KBM-7 (cell line): ENCODE results near the gene IQSEC3.
A peak's percentile ranks its signal among the peaks of the same experiment; 100 is the strongest.

ENCODE experiments used
- DNase-seq: peaks from one replicate; pipeline ENCODE4 v3.0.0-alpha.2; 2015
- in situ Hi-C: fragments of 300-500 bp; cut with MboI; formaldehyde crosslinking; loops from 2 replicates; pipeline ENCODE4 v1.14.3; 2020; ENCODE audit warnings: low sequenced_read_pairs, low pct_unique_long_range_greater_than_20kb, mixed read lengths

Gene IQSEC3

DNA sequence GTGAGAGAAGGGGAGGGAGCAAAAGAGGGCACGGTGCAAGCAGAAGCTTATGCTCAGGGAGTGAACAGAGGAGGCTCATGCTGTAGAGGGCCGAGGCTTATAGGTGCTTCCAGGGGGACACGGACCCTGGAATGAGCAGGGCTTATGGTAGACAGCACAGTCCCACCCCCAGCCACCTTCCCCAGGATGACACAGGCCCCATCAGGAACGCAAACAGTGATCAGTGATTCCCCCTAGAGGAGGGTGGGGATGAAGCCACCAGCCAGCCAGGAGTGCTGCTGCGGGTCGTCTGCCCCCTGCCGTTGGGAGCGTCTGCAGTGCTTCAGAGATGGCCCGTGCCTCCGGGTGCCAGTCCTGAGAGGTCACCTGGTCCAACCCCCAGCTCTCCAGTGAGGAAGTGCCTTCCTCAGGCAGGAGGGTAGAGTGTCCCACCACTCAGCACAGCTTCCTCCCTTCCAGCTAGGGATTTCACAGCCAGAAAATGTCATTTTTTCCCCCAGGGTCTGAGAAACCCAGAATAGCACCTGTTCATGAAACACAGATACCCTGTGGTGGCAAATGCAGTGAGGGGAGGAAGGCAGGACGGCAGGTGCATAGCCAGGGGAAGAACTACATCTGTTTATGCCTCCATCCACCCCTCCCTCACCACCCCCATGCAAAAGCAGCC lies 86.6 kb downstream of the IQSEC3 start:
- peak; percentile 85 for DNase-seq
- in situ Hi-C loops: no loop called here

DNA sequence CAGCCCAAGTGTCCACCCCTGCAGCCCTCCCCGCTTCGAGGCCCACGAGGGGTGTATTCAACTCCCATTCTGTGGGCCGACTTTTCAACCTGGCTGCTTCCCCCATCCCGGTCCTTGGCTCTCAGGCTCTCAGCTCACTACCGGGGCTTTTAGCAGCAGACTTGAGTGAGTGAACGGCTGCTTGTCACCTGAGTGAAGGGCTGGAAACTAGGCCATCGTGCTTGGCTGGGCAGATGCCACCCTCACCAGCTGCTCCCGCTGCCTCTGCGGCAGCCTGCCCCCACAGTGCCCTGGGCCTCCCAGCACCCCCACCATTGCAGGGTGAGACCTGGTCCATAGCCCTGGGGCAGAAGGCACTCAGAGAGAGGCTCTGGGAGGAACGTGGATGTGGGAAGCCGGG lies 87.5 kb downstream of the IQSEC3 start:
- no peak for DNase-seq
- in situ Hi-C loops: no loop called here

DNA sequence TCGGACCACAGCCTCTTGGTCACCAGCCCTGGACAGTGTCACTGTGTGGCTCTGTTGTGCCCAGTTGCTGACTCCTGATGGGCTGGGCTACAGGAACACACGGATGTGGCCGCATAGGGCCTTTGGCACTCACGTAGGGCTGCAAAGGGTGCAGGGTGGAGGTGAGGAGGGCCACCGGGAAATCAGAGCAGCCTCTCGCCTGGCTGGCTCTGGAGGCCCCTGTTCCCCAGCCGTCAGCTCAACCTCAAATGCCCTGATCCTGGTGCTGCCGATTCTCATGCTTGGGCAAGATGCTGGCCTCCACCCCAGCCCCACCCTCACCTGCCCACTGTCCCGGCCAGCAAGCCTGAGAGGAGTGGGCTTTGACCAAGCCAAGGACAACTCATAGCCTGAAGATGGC lies 88.4 kb downstream of the IQSEC3 start:
- in situ Hi-C loops: no loop called here
- DNase-seq: no peak

DNA sequence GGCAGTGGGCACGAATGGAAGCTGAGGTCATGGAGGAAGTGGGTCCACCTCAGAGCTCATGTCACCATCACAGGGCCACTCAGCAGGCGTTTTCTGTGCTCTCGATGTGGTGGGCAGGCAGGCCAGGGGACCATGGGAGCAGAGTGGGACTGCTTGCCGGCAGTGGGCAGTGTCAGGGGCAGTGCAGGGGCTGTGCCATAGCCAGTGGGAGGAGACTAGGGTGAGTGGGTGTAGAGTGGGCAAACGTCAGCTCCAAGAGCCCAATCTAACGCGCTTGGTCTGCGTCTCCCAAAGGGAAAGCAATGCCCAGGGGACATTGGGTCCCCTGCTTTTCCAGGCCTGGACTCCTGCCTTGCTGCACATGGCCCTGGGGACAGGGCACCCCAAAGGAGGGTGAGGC lies 89.1 kb downstream of the IQSEC3 start:
- in situ Hi-C loops: no loop called here
- DNase-seq: no peak

DNA sequence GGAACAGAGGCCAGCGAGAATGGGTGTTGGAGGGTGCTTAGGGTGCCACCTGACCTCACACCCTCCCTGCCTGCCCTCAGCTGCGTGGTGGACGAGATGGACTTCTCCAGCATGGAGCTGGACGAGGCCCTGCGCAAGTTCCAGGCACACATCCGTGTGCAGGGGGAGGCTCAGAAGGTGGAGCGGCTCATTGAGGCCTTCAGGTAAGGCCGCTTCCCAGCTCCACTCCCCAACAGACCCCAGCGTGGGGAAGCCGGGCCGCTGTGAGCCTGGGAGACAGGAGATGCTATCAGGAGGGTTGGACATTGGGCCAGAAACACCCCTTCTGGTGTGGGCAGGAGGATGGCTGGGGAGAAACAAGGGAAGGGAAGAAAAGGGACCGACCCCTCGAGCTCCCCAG lies 90.4 kb downstream of the IQSEC3 start:
- in situ Hi-C loops: no loop called here
- DNase-seq: no peak

DNA sequence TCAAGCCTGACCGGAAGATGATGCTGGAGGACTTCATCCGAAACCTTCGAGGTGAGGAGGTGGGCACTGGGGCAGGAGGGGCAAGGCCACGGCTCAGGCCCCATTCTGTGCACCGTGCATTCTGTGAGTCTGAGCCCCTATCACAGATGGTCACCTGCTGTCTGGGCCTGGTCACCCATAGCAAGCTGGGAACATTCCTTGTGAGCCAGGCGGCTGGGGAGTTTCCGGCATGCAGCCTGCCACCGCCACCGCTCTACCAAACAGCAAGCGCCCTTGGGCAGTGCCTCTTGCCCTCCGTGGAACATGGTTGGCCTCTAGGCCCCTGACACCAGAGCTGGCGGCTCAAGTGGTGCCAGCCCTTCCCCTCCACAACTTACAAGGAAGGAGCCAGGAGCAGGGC lies 91.1 kb downstream of the IQSEC3 start:
- DNase-seq: no peak
- in situ Hi-C loops: no loop called here

DNA sequence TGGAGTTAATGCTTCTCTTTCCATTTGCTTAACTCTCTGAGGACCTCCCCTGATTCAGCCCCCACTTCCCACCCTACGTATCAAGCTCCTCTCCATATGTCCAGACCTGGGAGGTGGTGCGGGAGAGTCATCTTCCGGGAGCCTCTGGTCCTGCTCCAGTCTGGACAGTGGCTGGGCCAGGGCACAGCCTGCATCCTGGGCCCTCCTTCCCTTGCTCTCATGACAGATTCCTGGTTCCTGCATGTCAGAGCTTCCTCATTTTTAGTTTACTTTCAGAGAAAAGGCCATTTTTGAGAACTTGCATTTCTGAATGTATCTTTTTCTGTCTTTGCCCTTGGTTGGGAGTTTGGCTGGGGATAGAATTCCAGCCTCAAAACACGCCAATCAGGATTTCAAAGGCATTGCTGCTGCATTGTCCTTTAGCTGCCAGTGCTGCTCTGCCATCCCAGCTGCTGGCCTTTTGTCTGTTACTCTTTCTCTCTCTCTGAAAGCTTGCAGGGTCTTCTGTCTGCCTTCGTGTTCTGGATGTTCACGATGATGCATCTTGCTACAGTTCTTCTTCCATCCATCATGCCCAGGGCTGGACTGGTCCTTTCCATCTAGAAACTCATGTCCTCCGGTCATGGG lies 92.7 kb downstream of the IQSEC3 start:
- DNase-seq: no peak

DNA sequence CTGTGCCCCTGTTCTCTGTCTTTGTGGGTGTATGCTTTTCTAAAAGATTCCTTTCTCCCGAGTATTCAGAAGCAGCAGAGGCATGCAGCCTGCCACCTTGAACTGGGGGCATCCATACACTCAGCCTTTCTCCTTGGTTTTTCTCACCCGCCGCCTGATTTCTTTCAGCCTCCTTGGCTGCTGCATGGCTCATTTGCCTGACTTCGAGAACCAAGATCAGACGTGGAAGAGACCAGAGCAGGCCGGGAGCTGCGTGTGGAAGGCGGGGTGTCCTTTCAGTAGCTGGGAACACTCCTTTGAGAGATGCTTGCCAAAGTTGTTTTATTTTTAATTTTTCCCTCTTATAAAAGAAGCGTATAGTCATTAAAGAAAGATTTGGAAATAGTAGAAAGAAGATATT lies 94.3 kb downstream of the IQSEC3 start:
- DNase-seq: no peak
- in situ Hi-C loops: no loop called here

More for the DNA sequence above, 92.7 kb downstream of the IQSEC3 start:
- in situ Hi-C loops: no loop called here

DNA sequence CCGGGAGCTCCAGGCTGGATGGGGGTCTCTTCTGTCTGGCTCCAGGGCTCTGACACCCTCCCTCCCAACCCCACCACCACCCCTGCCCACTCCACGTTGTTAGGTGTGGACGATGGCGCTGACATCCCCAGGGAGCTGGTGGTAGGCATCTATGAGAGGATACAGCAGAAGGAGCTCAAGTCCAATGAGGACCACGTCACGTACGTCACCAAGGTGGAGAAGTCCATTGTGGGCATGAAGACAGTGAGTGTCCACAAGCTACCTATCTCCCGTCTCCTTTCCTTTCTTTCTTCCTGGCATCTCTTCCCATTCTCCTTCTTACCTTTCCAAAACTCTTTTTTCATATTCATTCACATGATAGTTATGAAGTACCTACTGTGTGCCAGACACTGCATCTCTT lies 95.3 kb downstream of the IQSEC3 start:
- no peak for DNase-seq
- in situ Hi-C loops: no loop called here

DNA sequence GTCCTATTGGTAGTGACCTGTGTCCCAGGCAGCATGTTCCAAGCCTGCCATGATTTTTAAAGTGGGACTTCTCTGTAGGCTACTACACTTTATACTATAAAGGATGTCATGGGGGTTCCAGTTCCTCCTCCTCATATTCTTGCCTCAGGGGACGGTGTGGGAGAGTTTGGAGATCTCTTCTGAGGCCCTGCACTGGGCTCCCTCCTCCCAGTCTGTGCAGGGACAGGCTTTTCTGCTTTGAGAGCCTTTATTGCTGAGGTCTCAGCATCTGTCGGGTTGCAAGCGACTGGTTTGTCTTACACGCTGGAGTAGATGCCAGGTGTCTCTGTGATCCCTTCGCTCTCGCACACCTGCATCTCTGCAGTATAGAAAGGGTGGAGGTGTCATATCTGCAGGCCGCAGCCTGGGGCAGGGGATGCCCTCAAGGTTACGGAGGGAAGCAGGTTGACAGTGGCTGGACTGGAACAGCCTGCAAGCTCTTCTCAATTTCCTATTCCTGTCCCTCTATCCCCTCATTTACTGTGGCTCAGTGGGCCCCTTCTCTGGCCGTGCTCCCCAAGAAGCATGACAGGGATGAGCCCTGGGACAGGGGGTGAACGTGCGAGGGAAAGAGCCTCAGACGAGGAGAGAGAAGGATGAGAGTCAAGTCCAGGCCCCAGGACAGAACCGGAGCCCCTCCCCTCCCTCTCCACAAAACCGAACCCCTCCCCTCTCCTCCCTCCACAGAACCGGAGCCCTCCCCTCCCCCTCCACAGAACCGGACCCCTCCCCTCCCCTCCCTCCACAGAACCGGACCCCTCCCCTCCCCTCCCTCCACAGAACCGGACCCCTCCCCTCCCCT lies 96.1 kb downstream of the IQSEC3 start:
- no peak for DNase-seq
- in situ Hi-C loops: no loop called here

DNA sequence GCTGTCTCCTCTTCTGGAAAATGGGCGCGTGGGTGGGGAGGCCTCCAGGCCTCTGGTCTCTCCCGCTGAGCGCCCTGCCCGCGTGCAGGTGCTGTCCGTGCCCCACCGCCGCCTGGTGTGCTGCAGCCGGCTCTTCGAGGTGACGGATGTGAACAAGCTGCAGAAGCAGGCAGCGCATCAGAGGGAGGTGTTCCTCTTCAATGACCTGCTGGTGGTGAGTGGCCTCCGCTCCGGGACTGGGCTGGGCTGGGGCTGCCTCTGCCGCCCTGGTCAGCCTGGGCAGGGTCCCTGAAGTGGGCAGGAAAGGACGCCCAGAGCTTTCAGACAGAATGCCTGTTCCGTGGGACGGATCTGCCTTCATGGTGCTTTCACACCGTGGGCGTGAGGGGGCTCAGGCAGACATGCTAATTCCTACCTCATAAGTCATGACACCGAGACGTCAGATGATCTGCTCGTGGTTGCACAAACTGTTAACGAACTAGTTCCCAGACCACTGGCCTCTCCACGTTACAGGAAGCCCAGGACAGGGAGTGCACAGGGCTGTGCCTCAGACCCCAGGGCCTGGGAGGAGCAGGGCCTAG lies 96.9 kb downstream of the IQSEC3 start:
- in situ Hi-C loops: no loop called here
- DNase-seq: no peak

DNA sequence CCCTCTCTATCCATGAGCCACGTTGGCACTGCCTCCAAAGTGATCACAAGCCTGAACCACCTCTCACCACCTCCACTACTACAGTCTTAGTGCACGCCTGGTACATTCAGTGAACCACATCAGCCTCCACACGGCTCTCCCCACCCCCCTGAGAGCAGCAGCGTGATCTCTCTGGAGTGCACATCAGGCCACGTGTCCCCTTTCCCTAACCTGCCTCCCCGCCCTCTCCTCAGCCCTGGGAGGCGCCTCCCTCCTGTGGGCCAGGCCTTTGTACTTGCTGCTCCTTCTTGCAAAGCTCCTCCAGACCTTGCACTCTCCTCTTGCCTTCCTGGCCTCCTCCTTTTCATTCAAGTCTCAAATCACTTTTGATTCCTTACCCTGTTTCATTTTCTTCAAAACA lies 97.6 kb downstream of the IQSEC3 start:
- in situ Hi-C loops: no loop called here

DNA sequence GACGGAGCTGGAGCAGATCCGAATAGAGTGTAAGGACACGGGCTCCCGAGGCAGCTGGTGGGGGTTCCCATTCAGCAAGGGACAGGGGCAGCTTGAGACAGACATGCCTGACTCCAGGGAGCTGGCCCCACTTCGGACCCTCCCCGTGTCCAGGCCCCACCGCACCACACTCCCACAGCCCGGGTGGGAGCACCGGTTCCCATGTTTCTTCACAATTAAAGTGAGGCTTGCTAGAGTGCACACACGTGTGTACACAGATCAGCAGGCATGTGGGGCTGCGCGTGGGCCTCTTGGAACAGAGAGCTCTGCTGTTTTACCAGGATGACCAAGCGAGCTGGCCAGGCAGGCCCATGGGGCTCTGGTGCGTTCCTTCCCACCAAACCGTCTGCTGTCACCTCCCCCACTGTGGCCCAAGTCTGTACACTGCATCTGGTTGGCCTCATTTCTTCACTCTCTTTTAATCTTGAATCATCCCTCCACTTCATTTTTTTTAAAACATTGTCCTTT lies 99.3 kb downstream of the IQSEC3 start:
- no peak for DNase-seq
- in situ Hi-C loops: no loop called here

More for the DNA sequence above, 97.6 kb downstream of the IQSEC3 start:
- no peak for DNase-seq

DNA sequence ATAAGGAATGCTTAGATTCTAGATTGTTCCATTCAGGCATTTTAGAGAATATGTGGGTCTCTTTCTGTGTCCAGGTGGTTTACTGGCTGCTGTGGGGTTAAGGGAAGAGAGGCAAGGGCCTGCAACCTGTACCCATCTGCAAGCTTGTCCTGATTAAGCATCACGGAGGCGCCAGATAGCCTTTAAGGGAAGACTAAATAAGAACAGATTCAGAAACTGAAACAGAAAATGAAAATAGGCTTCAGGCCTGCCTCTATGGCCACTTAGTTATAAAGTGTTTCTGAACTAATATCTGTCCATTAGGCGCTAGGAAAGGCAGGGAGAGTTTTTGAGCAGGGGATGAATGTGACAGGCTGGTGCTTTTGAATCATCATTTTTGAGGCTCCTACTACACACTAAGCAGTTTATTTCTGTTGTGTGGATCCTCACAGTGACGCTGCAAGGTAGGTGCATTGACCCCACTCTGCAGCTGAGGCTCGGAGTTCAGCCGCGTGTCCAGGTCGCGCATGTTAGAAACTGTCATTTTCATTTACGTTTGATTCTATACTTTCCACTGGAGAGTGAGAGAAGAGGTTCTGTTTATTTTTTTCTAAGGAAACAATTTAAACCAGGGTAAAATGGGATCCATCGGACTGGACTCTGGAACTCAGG lies 100.0 kb downstream of the IQSEC3 start:
- in situ Hi-C loops: no loop called here

DNA sequence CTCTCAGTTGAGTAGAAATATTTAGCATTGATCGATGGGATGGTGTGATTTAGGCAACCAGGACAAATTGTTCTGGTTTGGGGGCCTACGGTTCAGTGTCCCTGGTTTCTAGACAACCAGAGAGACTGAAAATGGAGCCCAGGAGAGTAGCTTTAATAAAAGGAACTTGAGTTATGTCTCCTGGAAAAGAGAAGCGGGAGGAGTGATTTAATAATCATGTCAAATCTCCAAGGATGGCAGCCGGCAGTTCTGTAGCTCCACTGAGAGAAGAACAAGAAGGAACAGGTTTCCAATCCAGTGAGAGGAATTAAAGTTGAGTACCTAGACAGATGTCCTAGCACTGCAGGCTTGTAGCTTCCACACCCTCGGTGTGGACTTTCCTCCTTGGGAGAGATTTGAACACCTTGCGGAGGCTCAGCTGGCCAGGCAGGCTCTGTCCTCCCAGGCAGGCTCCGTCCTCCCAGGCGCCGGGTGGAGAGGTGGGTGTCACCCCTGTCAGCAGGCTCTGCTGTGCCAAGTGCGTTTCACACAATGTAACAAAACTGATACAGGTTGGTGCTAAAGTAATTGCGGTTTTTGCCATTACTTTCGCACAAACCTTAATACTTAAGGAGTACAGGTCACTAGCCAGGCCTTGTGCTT lies 101.5 kb downstream of the IQSEC3 start:
- DNase-seq: no peak
- in situ Hi-C loops: no loop called here

More for the DNA sequence above, 100.0 kb downstream of the IQSEC3 start:
- DNase-seq: no peak

DNA sequence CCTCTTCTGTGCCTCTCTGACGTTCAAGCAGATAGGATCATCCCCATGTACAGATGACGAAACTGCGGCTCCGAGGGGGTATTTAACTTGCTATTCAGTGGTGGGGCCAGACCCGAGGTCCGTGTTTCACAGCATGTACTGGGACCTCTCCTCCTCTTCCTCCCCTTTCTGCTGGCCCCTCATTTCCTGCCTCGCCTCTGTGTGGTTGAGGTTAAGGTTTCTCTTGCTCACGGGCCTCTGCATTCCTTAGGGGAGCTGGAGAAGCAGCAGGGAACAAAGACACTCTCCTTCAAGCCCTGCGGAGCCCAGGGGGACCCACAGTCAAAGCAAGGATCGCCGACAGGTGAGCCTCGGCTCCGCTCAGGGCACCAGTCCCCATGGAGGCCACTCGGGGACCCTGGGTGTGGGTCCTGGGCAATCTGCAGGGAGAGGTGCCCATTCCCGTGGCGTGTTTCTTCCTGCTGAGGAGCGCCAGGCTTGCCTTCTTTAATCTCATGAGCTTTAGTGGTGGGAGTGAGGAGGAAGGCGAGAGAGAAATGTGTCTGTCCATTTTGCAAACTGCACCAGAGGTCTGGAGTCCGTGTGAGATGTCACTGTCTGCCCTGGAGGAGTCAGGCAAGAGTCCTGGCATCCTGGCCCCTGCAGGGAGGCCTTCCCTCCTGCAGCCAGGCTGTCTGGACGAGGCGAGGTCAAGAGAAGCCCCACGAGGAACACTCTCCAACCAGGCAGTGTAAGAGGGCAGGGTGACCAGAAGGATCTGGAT lies 102.4 kb downstream of the IQSEC3 start:
- peak; percentile 61 for DNase-seq
- in situ Hi-C loops: no loop called here

DNA sequence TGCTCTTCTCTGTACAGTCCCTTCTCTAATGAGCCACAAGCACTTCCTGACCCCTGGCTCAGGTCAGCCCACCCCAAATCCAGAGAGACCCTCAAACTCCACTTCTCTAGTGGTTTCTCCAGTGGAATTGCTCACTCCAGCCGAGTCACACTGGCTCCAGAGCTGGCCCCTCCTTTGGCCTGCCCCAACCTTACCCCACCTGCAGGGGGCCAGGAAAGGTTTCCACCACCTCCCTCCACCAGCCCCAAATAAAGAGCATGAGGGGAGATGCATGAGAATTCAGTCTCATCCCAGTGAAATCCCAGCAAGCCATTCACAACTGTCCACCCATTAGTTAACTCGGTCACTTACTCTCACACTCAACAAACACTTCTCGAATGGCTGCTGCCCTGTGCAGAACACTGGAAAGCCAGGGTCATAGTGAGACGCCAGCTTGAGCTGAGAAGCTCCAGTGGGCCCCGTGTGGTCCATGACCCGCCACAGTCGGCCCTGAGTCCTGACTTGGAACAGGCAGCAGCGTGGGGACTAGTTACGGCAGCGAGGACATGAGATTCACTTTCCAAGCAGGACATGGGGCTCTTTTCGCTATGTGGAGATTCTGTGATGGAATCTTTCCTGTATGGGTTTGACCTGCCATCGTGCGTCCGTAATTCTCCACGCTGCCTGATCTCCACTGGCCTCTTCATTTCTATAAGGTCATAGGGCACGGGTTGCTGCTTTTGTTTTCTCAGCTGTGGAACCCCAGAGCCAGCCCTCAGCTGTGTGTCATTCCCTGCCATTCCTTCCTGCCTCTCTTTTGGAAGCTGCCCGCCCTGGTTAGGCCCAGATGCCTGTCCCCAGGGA lies 103.2 kb downstream of the IQSEC3 start:
- in situ Hi-C loops: no loop called here

More for the DNA sequence above, 103.2 kb downstream of the IQSEC3 start:
- no peak for DNase-seq
